LNCaP clone FGC (cell line): ENCODE results near the gene DNAH7.
A peak's percentile ranks its signal among the peaks of the same experiment; 100 is the strongest.

Experiments used
- DNase-seq: peaks from one replicate; pipeline ENCODE4 v3.0.0-alpha.2; 2011; ENCODE audit warnings: low read depth
- H3K4me3 ChIP-seq: 2 replicates; pipeline ENCODE4 v1.5.1; 2011; ENCODE audit warnings: mild to moderate bottlenecking, low read depth, low read length, control low read depth
- CTCF ChIP-seq: IDR thresholded peaks from 2 replicates; pipeline ENCODE4 v1.5.1; 2012; ENCODE audit warnings: mild to moderate bottlenecking; ENCODE audit not compliant: control insufficient read depth, insufficient read depth; ENCODE audit errors: extremely low read depth

The DNAH7 gene

GRCh38 chr2:195985741-195986140 lies 82.9 kb downstream of the DNAH7 start:
- H3K4me3 ChIP-seq = no peak overlapping the region
- no peak for TF ChIP-seq CTCF
- no peak for DNase-seq

- peak; percentile 15 for DNase-seq
- no peak overlapping the region for H3K4me3 ChIP-seq
Measured at GRCh38 chr2:195984923-195985726, 83.5 kb downstream of the DNAH7 start.

GRCh38 chr2:195967336-195967735 lies 101.3 kb downstream of the DNAH7 start:
- H3K4me3 ChIP-seq = no peak overlapping the region
- TF ChIP-seq CTCF = no peak
- DNase-seq = no peak

More at GRCh38 chr2:195984923-195985726, 83.5 kb downstream of the DNAH7 start:
- TF ChIP-seq CTCF = no peak

- no peak for DNase-seq
- H3K4me3 ChIP-seq = no peak overlapping the region
- no peak for TF ChIP-seq CTCF
Measured at GRCh38 chr2:195961873-195962272, 106.8 kb downstream of the DNAH7 start.

GRCh38 chr2:195959341-195959740 lies 109.3 kb downstream of the DNAH7 start:
- DNase-seq = no peak
- no peak overlapping the region for H3K4me3 ChIP-seq
- no peak for TF ChIP-seq CTCF

- H3K4me3 ChIP-seq = no peak overlapping the region
- TF ChIP-seq CTCF = no peak
- DNase-seq = no peak
Measured at GRCh38 chr2:195956725-195957124, 111.9 kb downstream of the DNAH7 start.

- no peak for TF ChIP-seq CTCF
- DNase-seq = no peak
- H3K4me3 ChIP-seq = no peak overlapping the region
Measured at GRCh38 chr2:195945056-195945455, 123.6 kb downstream of the DNAH7 start.
